ENCODE data around the gene MCL1. TPM values are rescaled to one million over a fixed set of nuclear protein-coding genes. Genes with fewer than 3 reads are reported as not detected.
A peak's percentile ranks its signal among the peaks of the same experiment; 100 is the strongest.

Gene MCL1
- total and polyA plus RNA-seq, 4 donors, result 109 to 336 (median 300) TPM

DNA sequence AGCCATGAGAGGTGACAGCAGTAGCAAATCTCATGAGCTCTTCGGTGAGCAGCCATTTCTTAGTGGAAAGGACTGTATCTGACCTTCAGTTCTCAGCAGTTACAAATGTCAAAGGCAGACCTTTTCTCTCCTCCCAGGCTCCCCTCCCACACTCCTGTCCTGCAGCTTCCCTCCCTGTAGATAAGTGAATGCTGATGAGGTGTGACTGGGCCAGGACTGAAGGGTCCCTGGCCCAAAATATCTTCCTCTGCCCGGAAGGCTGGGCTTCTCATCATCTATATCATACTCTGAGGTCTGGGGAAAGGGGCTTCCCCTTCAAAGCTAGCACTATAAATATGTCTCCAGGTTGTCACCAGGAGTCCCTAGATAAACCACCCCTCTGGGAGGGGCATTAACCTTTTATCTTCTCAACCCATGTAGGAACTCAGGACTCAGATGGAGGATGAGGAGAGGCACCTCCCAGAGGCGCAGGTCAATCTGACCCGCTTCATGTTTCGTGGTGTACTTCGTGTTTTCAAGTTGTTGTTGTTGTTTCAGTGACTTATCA is 33.9 kb downstream of the MCL1 start:
- WGBS, 2 donors, result 83 to 86% methylated on average over 6 of the region's 6 CpGs

GRCh38 chr1:150544204-150544603 is 35.2 kb downstream of the MCL1 start:
- H3K36me3 ChIP-seq (ENCODE audit: control insufficient read depth in 4 of 4, insufficient read depth in 4 of 4, low read length in 4 of 4), result no peaks in the 10 kb centered on the region
- ATAC-seq (ENCODE audit: insufficient read depth, low FRiP score) (no peak), DNase-seq (peak in 2 of 3 donors; percentile 47 to 53)
- peaks cover 0 to 14% (median 2%) of the 10 kb centered on the region in 5 donors for H3K4me1 ChIP-seq (ENCODE audit: control insufficient read depth in 5 of 5, insufficient read depth in 5 of 5, low read length in 5 of 5)
- 53 to 78% methylated on average over 3 of the region's 3 CpGs for WGBS, 2 donors
- no peaks in the 10 kb centered on the region for H3K27me3 ChIP-seq (ENCODE audit: control insufficient read depth in 3 of 3, insufficient read depth in 3 of 3, low read length in 2 of 3)
- no peak overlapping the region for H3K4me3 ChIP-seq
- H3K9me3 ChIP-seq (ENCODE audit: control insufficient read depth in 4 of 4, insufficient read depth in 3 of 4, low read length in 3 of 4), result no peaks in the 10 kb centered on the region
- no peak overlapping the region for H3K27ac ChIP-seq (ENCODE audit: low read depth in 1 of 2, low read length in 1 of 2)
- H3K9ac ChIP-seq (ENCODE audit: insufficient read depth in 1 of 2, low read length in 2 of 2), result peak overlapping the region in 1 of 2 donors; percentile 26
- no peak for TF ChIP-seq CTCF (IDR thresholded peaks at IDR 0.05; ENCODE audit: control extremely low read depth, extremely low read depth)

More for the DNA sequence above, 33.9 kb downstream of the MCL1 start:
- no peak for ATAC-seq (ENCODE audit: insufficient read depth, low FRiP score)
- no peak overlapping the region for H3K9ac ChIP-seq (ENCODE audit: insufficient read depth in 1 of 2, low read length in 2 of 2)
- no peak overlapping the region for H3K27ac ChIP-seq (ENCODE audit: low read depth in 1 of 2, low read length in 1 of 2)
- no peak for DNase-seq
- TF ChIP-seq CTCF (IDR thresholded peaks at IDR 0.05; ENCODE audit: control extremely low read depth, extremely low read depth), result no peak
- no peaks in the 10 kb centered on the region for H3K9me3 ChIP-seq (ENCODE audit: control insufficient read depth in 4 of 4, insufficient read depth in 3 of 4, low read length in 3 of 4)
- H3K4me3 ChIP-seq, result no peak overlapping the region
- H3K27me3 ChIP-seq (ENCODE audit: control insufficient read depth in 3 of 3, insufficient read depth in 3 of 3, low read length in 2 of 3), result no peaks in the 10 kb centered on the region
- peaks cover 0 to 27% (median 4%) of the 10 kb centered on the region in 5 donors for H3K4me1 ChIP-seq (ENCODE audit: control insufficient read depth in 5 of 5, insufficient read depth in 5 of 5, low read length in 5 of 5)
- no peaks in the 10 kb centered on the region for H3K36me3 ChIP-seq (ENCODE audit: control insufficient read depth in 4 of 4, insufficient read depth in 4 of 4, low read length in 4 of 4)

DNA sequence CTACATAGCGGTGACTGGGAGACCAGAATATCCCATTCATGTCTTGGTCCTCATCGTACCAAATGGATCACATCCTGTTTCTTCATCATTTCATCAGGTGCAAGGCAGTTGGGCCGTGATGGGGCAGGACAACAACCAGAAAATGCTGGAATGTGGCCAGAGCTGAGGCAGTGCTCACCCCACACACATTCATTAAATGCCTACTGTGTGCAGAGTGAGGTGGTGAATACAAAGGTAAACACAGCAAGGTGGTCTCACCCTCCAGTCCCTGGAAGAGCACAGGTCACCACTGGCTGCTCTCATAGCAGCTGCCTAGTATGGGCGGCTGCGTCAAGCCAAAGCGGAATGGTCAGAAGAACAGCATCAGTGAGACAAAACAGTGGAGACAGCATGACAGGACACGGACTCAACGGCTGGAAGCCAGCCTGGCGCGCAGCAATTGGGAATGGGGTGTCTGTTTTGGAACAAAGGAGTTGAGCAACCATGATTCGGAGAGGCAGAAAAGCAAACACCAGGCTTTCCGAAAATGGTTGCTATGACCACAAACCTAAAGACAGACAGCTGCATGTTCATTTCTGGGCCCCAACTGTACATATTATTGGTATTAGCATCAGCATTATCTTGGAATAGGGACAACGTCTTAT is 35.8 kb downstream of the MCL1 start:
- no peak overlapping the region for H3K4me3 ChIP-seq
- H3K9ac ChIP-seq (ENCODE audit: insufficient read depth in 1 of 2, low read length in 2 of 2), result peak overlapping the region in 1 of 2 donors; percentile 26
- H3K36me3 ChIP-seq (ENCODE audit: control insufficient read depth in 4 of 4, insufficient read depth in 4 of 4, low read length in 4 of 4), result no peaks in the 10 kb centered on the region
- H3K27me3 ChIP-seq (ENCODE audit: control insufficient read depth in 3 of 3, insufficient read depth in 3 of 3, low read length in 2 of 3), result no peaks in the 10 kb centered on the region
- TF ChIP-seq CTCF (IDR thresholded peaks at IDR 0.05; ENCODE audit: control extremely low read depth, extremely low read depth), result no peak
- H3K27ac ChIP-seq (ENCODE audit: low read depth in 1 of 2, low read length in 1 of 2), result no peak overlapping the region
- 70 to 82% methylated on average over 13 of the region's 13 CpGs for WGBS, 2 donors
- no peaks in the 10 kb centered on the region for H3K9me3 ChIP-seq (ENCODE audit: control insufficient read depth in 4 of 4, insufficient read depth in 3 of 4, low read length in 3 of 4)
- peak; percentile 63 to 82 (median 79) for DNase-seq
- no peak for ATAC-seq (ENCODE audit: insufficient read depth, low FRiP score)
- peaks cover 0 to 14% (median 2%) of the 10 kb centered on the region in 5 donors for H3K4me1 ChIP-seq (ENCODE audit: control insufficient read depth in 5 of 5, insufficient read depth in 5 of 5, low read length in 5 of 5)
